Epithelial cell of esophagus (primary cell): ENCODE results near the gene ZCCHC24.

Experiments
- DNase-seq: peaks from one replicate; pipeline ENCODE4 v3.0.0; 2010; ENCODE audit warnings: low read depth
- H3K4me3 ChIP-seq: 2 replicates; pipeline ENCODE4 v1.5.1; 2011; ENCODE audit warnings: mild to moderate bottlenecking, low read length, control low read depth
- TF ChIP-seq, protein P1 (sequence below): IDR thresholded peaks from 2 replicates; pipeline ENCODE4 v1.5.1; 2011; ENCODE audit warnings: low read depth, mild to moderate bottlenecking, low read length, control low read depth, inconsistent platforms; ENCODE audit not compliant: insufficient read depth; ENCODE audit errors: missing control alignments

ZCCHC24 gene

DNA sequence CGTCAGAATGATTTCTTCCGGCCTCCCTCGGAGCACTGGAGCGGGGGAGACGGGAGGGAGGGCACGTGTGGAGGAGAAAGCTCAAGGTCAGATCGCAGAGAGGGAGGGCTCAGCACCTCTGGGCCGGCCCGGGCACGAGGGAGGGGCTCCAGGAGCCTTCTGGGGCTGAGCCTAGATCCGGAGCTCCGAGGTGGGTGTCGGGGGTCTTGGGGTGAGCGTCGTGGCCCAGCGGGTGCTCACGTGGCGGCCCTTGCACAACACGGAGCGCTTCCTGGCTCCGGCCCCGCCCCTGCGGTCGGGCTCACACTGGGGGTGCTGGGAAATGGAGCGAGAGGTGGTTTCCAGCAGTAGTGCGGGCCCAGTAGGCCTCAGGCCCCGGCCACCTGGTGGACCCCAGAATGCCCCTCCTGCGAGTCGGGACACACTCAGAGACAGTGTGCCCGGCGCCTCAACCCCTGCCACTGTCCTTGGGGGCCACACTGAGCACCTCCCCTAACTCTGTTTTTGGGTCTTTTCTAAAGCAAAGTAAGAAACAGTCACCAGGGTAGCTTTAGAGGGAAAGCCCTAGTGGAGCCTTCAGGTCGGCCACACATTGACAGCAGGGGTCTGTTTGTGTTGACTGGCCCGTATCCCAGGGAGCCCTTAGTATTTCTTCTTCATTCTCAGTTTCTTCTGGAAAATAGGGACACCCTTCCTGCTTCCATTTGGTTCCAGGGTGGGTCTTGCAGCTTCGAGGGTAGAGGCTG is 97.4 kb downstream of the ZCCHC24 start:
- H3K4me3 ChIP-seq = peak overlapping the region; percentile 73
- DNase-seq = peak; percentile 61
- TF ChIP-seq, protein P1, sequence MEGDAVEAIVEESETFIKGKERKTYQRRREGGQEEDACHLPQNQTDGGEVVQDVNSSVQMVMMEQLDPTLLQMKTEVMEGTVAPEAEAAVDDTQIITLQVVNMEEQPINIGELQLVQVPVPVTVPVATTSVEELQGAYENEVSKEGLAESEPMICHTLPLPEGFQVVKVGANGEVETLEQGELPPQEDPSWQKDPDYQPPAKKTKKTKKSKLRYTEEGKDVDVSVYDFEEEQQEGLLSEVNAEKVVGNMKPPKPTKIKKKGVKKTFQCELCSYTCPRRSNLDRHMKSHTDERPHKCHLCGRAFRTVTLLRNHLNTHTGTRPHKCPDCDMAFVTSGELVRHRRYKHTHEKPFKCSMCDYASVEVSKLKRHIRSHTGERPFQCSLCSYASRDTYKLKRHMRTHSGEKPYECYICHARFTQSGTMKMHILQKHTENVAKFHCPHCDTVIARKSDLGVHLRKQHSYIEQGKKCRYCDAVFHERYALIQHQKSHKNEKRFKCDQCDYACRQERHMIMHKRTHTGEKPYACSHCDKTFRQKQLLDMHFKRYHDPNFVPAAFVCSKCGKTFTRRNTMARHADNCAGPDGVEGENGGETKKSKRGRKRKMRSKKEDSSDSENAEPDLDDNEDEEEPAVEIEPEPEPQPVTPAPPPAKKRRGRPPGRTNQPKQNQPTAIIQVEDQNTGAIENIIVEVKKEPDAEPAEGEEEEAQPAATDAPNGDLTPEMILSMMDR = no peak

DNA sequence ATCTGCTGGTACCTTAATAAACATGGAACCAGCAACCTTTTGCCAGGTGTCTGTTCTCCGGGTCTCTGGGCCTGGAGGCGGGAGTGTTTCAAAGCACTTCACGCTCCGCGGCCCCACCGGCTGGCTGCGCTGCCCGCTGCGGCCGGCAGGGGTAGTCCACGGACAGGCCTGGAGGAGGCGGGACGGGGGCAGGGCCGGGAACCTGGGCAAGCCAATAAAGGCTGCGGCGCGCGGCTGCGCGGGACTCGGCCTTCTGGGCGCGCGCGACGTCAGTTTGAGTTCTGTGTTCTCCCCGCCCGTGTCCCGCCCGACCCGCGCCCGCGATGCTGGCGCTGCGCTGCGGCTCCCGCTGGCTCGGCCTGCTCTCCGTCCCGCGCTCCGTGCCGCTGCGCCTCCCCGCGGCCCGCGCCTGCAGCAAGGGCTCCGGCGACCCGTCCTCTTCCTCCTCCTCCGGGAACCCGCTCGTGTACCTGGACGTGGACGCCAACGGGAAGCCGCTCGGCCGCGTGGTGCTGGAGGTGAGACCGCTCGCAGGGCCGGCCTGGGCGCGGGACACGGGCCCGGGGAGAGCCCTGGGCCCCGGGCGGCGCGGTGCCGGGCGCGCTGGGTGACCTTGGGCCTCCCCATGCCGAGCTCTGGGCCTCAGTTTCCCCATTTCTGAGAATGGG is 98.1 kb downstream of the ZCCHC24 start, which contains the start of gene PPIF:
Gene PPIF, plus strand, starts transcription at position 244 of the 668 bp plus-strand sequence. Its CDS starts 80 bp downstream, at position 324.
- peak; percentile 92 for DNase-seq
- TF ChIP-seq, protein P1 = peak; percentile 66
- H3K4me3 ChIP-seq = peak within 1 kb of the TSS; percentile 73

DNA sequence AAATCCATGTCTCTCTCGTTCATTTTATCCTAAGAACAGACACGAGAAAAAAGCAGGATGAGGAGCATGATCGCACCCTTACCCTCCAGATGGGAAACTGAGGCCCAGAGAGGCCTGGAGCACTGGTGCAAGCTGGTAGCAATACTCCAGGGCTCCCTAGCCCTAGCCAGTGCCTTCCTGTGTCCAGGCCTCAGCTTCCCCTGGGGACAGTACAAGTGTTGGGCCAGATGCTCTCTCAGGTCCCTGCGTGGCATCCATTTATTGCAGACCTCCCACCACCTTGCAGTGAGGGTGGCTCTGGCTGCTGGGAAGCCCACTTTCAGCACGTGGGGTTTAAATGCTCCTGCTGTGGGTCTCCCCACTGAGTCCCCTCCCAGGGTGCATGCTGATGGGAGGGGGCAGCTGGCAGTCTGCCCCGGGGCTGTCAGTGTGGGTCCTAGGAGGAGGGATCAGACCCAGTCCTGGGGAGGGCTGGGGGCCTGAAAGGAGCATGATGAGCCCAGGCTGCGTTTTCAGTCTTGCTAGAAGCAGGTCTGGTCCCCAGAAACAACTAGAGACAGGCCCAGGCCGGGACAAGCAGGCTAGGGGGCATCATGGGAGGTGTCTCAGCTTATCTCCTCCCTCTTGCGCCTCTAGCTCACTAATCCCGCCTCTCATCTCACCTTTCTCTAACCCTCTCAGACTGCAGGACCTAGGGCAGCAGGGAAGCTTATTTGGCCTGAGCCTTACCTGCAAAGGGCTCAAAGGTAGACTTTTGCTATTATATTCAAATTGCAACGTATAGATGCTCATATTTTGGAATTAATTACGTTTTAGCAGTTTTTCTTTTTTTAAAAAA is 98.8 kb downstream of the ZCCHC24 start:
- no peak for DNase-seq
- no peak overlapping the region for H3K4me3 ChIP-seq
- TF ChIP-seq, protein P1 = no peak

DNA sequence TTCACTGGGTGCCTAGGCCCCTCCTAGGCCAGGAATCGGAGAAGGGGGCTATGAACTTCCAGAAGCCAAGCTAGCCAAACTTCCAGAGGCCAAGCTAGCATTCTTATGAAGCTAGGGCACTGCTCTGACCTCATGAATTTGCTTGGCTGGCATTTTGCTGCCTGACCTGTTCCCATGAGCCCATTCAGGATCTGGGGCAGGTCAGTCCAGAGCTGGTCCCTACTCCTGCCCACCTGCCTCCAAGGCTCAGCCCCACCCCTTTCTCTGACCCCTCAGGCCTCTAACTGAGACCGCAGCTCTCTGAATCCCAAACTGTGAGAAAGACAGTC is 99.4 kb downstream of the ZCCHC24 start:
- no peak for DNase-seq
- TF ChIP-seq, protein P1 = no peak
- H3K4me3 ChIP-seq = no peak overlapping the region

DNA sequence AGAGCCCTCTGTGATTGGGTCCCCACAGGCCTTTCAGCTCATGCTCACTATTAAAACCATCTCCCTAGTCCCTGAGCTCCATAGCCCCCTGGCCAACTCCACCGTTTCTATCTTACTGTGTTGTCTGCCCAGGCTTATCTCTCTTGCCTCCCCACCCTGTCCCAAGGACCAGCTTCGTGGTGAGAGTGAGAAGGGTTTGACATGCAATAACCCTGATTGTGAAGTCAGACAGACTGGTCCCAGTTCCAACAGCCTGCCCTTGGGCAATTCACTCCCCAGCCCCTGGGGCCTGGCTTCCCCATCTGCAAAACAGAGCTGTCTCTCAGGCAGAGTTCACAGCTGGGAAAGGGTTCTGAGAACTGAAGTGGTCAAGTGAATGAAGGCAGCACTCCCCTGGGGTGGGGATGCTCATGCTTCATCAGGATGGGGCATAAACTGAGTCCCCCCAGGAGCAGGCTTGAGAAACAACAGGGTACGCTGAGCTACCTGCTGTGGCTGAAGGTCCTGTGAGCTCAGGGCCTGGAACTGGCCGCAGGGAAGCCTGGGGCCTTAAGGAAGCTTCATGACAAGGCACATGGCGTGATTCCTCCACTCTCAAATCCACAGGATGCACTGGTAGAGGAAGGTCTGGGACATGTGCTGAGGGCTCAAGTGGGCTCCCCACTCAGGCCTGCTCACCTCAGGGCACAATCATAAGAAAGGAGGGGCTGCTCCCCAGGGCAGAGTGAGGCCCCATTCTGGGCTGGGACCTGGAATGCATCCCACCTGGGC is 100.0 kb downstream of the ZCCHC24 start:
- DNase-seq = no peak
- TF ChIP-seq, protein P1 = no peak
- H3K4me3 ChIP-seq = no peak overlapping the region

DNA sequence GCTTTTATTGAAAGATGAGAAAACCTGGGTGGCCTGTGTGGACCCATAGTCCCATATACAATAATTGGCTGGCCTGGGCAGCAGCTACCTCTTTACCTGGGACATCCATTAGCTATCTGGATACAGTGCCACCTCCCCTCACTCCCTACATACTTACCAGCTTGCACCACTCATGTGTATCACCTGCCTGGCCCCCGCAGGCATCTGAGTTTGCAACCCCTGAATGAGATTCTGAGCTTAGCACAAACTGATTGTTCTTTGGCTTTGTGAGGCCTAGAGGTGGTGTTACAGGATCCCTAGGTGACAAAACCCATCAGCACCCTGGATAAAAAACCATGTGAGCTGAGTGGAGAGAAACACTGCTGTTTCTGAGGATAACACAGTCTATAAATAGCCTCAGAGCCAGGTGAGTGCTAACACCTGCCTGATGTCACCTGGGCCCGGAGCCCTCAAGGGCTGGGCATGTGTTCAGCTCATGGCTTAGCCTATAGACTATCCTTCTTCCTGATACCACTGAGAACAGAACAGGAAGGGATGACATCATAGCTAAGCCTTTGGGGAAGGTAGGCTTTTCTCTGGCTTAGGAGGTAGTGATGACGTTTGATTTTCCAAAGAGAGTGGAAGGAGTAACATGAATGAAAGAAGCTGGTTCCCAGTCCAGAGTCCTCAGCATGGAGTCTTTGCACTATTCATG is 100.8 kb downstream of the ZCCHC24 start:
- TF ChIP-seq, protein P1 = no peak

More for the DNA sequence above, 100.8 kb downstream of the ZCCHC24 start:
- no peak overlapping the region for H3K4me3 ChIP-seq
- DNase-seq = peak; percentile 61
